MCF 10A (cell line): ENCODE measurements around the gene NUAK2. TPM values are rescaled to one million over a fixed set of nuclear protein-coding genes. Genes with fewer than 3 reads are reported as not detected.

Experiments used
- BruUV-seq: library from RNA; stranded (reverse); fragments of 400-500 nt; replicated peaks from 2 replicates; lab custom pipeline; 2021; lab: Mats Ljungman, UMichigan
- CTCF ChIA-PET: fragments of 300-600 bp; sonication (Branson Sonifier 250); formaldehyde crosslinking; extraction: SDS; loops from one replicate; lab custom pipeline; 2021; ENCODE audit warnings: antibody characterized with exemption, inconsistent platforms; lab: Yijun Ruan, JAX
- POLR2A ChIA-PET: fragments of 300-600, 350-650 bp; sonication (Branson Sonifier 250); formaldehyde crosslinking; extraction: SDS; loops from one replicate; lab custom pipeline; 2020; ENCODE audit warnings: antibody characterized with exemption, inconsistent platforms; lab: Yijun Ruan, JAX
- DNase-seq: peaks from one replicate; pipeline ENCODE4 v3.0.0-alpha.2; 2018; ENCODE audit not compliant: unreplicated experiment
- H3K27ac Mint-ChIP-seq: one replicate; pipeline ENCODE4 v1.8.0; 2022; ENCODE audit warnings: mild to moderate bottlenecking, low read depth, mixed read lengths; ENCODE audit not compliant: unreplicated experiment
- H3K27me3 Mint-ChIP-seq: one replicate; pipeline ENCODE4 v1.8.0; 2022; ENCODE audit warnings: mixed read lengths; ENCODE audit not compliant: insufficient read depth, unreplicated experiment
- H3K36me3 Mint-ChIP-seq: one replicate; pipeline ENCODE4 v1.8.0; 2022; ENCODE audit warnings: mild to moderate bottlenecking, moderate library complexity, mixed read lengths; ENCODE audit not compliant: insufficient read depth, unreplicated experiment
- H3K4me1 Mint-ChIP-seq: one replicate; pipeline ENCODE4 v1.8.0; 2022; ENCODE audit warnings: mixed read lengths; ENCODE audit not compliant: insufficient read depth, unreplicated experiment
- H3K4me3 Mint-ChIP-seq: one replicate; pipeline ENCODE4 v1.8.0; 2022; ENCODE audit warnings: mild to moderate bottlenecking, moderate library complexity, mixed read lengths; ENCODE audit not compliant: unreplicated experiment
- H3K9me3 Mint-ChIP-seq: one replicate; pipeline ENCODE4 v1.8.0; 2022; ENCODE audit warnings: mixed read lengths; ENCODE audit not compliant: unreplicated experiment
- CTCF ChIP-seq: fragments of 200-600 bp; IDR thresholded peaks from one replicate; pipeline ENCODE4 v1.8.0; 2022; ENCODE audit warnings: antibody characterized with exemption, mild to moderate bottlenecking; ENCODE audit not compliant: unreplicated experiment
- intact Hi-C: fragments of 100-400 bp; cut with micrococcal nuclease; formaldehyde crosslinking; loops from 2 replicates; pipeline ENCODE4 v1.14.1; 2022
- total RNA-seq: library from RNA; stranded (reverse); gene quantifications from 2 replicates; pipeline ENCODE4 v1.2.3, GENCODE V29; 2022

NUAK2 gene
- total RNA-seq, 1 experiment from 2014 or later = 6.0 TPM

- H3K9me3 Mint-ChIP-seq = no peaks in the 10 kb centered on the region
- H3K36me3 Mint-ChIP-seq = peaks cover 7% of the 10 kb centered on the region
- ChIA-PET POLR2A (interaction anchor here (0.5 kb wide), 1 partner anchor 18 kb away, joined by 3 read pairs; no protein-coding TSS in a partner anchor), CTCF (interaction anchor here (0.7 to 17.1 kb wide), 6 partner anchors 21 to 79 kb away, joined by 3 to 197 read pairs (median 4); partner anchors contain the start of gene NUAK2)
- no peak overlapping the region for H3K27ac Mint-ChIP-seq
- no peak for TF ChIP-seq CTCF
- H3K4me3 Mint-ChIP-seq = no peak overlapping the region
- H3K27me3 Mint-ChIP-seq = no peaks in the 10 kb centered on the region
- peaks cover 50% of the 10 kb centered on the region for H3K4me1 Mint-ChIP-seq
- DNase-seq = no peak
- no TSS peak for BruUV-seq
- intact Hi-C loops = no loop called here
These were observed 29.9 kb downstream of the NUAK2 start for GRCh38 chr1:205291596-205291995.

- DNase-seq = no peak
- Mint-ChIP-seq H3K36me3 (peaks cover 6% of the 10 kb centered on the region), H3K27me3 (no peaks in the 10 kb centered on the region), H3K9me3 (no peaks in the 10 kb centered on the region), H3K4me3 (no peak overlapping the region), H3K27ac (no peak overlapping the region), H3K4me1 (peaks cover 56% of the 10 kb centered on the region)
- TF ChIP-seq CTCF = no peak
- CTCF ChIA-PET = interaction anchor here (0.6 to 22.3 kb wide), 9 partner anchors 9 to 276 kb away, joined by 3 to 1857 read pairs (median 3); partner anchors contain the start of gene NUAK2
- BruUV-seq = no TSS peak
- POLR2A ChIA-PET = interaction anchor here (0.5 to 11.9 kb wide), 8 partner anchors 9 to 263 kb away, joined by 3 to 335 read pairs (median 4); partner anchors contain the start of genes NUAK2 and RBBP5
- intact Hi-C loops = no loop called here
These were observed 33.6 kb downstream of the NUAK2 start for GRCh38 chr1:205287767-205288559.

GRCh38 chr1:205287076-205287475, 34.5 kb downstream of the NUAK2 start:
- no peak for TF ChIP-seq CTCF
- BruUV-seq = no TSS peak
- intact Hi-C loops = no loop called here
- no peak for DNase-seq
- H3K27ac Mint-ChIP-seq = no peak overlapping the region
- no peaks in the 10 kb centered on the region for H3K27me3 Mint-ChIP-seq
- POLR2A ChIA-PET = interaction anchor here (1.0 to 11.9 kb wide), 5 partner anchors 10 to 165 kb away, joined by 3 to 335 read pairs (median 4); partner anchors contain the start of genes NUAK2 and RBBP5
- H3K4me3 Mint-ChIP-seq = no peak overlapping the region
- peaks cover 65% of the 10 kb centered on the region for H3K4me1 Mint-ChIP-seq
- CTCF ChIA-PET = interaction anchor here (0.6 to 22.3 kb wide), 6 partner anchors 8 to 611 kb away, joined by 3 to 1857 read pairs (median 5); partner anchors contain the start of gene NUAK2
- H3K9me3 Mint-ChIP-seq = no peaks in the 10 kb centered on the region
- H3K36me3 Mint-ChIP-seq = peaks cover 11% of the 10 kb centered on the region
